Endodermal cell (in vitro differentiated cells): Measurements from ENCODE around the gene RIPPLY1. TPM values are rescaled to one million over a fixed set of nuclear protein-coding genes. Genes with fewer than 3 reads are reported as not detected.

Experiments used
- DNase-seq: peaks from one replicate; pipeline ENCODE4 v3.0.0-alpha.2; 2017
- H3K27ac ChIP-seq: 2 replicates; pipeline ENCODE4 v1.5.1; 2013; ENCODE audit warnings: mild to moderate bottlenecking, low read depth, low read length, moderate library complexity
- H3K27me3 ChIP-seq: 2 replicates; pipeline ENCODE4 v1.6.1; 2013; ENCODE audit warnings: mild to moderate bottlenecking, low read length, moderate library complexity; ENCODE audit not compliant: insufficient read depth, control insufficient read depth, poor library complexity, severe bottlenecking
- H3K36me3 ChIP-seq: 2 replicates; pipeline ENCODE4 v1.7.0; 2013; ENCODE audit warnings: mild to moderate bottlenecking, low read length, moderate library complexity; ENCODE audit not compliant: control insufficient read depth, insufficient read depth
- H3K4me1 ChIP-seq: one replicate; pipeline ENCODE4 v1.7.0; 2013; ENCODE audit warnings: low read length; ENCODE audit not compliant: control insufficient read depth, insufficient read depth
- H3K4me3 ChIP-seq: 2 replicates; pipeline ENCODE4 v1.5.1; 2013; ENCODE audit warnings: mild to moderate bottlenecking, low read length, moderate library complexity
- H3K9ac ChIP-seq: 2 replicates; pipeline ENCODE4 v1.6.1; 2013; ENCODE audit warnings: mild to moderate bottlenecking, low read length, moderate library complexity; ENCODE audit not compliant: poor library complexity, severe bottlenecking; ENCODE audit errors: extremely low read depth
- H3K9me3 ChIP-seq: 2 replicates; pipeline ENCODE4 v1.6.1; 2013; ENCODE audit warnings: mild to moderate bottlenecking, low read length, moderate library complexity; ENCODE audit not compliant: control insufficient read depth
- H3K27ac Mint-ChIP-seq: 2 replicates; pipeline ENCODE4 v1.8.0; 2020; ENCODE audit warnings: mixed read lengths
- H3K27me3 Mint-ChIP-seq: 2 replicates; pipeline ENCODE4 v1.8.0; 2021; ENCODE audit warnings: mild to moderate bottlenecking, mixed read lengths; ENCODE audit not compliant: insufficient read depth
- H3K36me3 Mint-ChIP-seq: 2 replicates; pipeline ENCODE4 v1.8.0; 2020; ENCODE audit warnings: low read depth, mixed read lengths
- H3K4me1 Mint-ChIP-seq: 2 replicates; pipeline ENCODE4 v1.8.0; 2020; ENCODE audit warnings: mixed read lengths
- H3K4me3 Mint-ChIP-seq: 2 replicates; pipeline ENCODE4 v1.8.0; 2020; ENCODE audit warnings: mild to moderate bottlenecking, moderate library complexity, mixed read lengths
- H3K9me3 Mint-ChIP-seq: 2 replicates; pipeline ENCODE4 v1.8.0; 2020; ENCODE audit warnings: mild to moderate bottlenecking, mixed read lengths
- CTCF ChIP-seq: fragments of 200-600 bp; sonication (generic); conservative IDR thresholded peaks from 2 replicates; pipeline ENCODE4 v1.5.0; 2021; ENCODE audit warnings: antibody characterized with exemption, mild to moderate bottlenecking
- WGBS, 2 experiments: methylation state at CpG; one replicate each; pipeline versions ENCODE4 v1.1.5 to v1.1.7; 2013; ENCODE audit warnings: missing lambda C conversion rate in 2 of 2, mixed read lengths in 1 of 2; ENCODE audit not compliant: insufficient coverage in 1 of 2, insufficient read length in 1 of 2; 5-methylcytosine and 5-hydroxymethylcytosine counted together
- total RNA-seq, 2 donors: library from RNA; stranded (reverse); fragmentation: NEBNext Ultra II Directional in 1 of 2; extraction: Animal tissue kit (Norgen Biotek cat#: 25700) in 1 of 2; gene quantifications; 2 replicates in 1 of 2; 3 replicates in 1 of 2; pipeline ENCODE4 v1.2.1, GENCODE V29; 2021

The RIPPLY1 gene
- total RNA-seq, 2 donors from 2014 or later, result not detected

DNA sequence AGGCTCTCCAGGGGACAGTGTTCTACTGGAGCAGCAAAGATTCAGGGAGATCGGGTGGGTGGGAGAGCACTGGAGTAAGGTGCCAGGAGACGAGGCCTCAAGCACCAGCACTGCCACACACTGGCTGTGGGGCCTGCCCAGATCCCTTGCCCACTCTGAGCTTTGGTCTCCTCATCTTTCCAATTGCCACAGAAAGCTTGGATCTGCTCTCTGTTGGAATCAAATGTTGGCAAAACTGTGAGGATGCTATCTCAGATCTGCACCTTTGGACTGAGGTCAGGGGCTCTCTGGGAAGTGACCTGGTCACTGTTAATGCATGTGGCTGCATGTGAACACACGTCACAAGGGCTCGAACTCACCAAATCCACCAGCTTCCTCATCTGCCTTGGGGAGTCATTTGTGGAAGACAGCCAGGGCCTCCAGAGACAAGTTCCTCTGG, 1.3 kb downstream of the RIPPLY1 start:
- Mint-ChIP-seq H3K27me3 (peaks cover 45% of the 10 kb centered on the region), H3K4me3 (no peak overlapping the region), H3K27ac (no peak overlapping the region), H3K36me3 (no peaks in the 10 kb centered on the region), H3K9me3 (peaks cover 62% of the 10 kb centered on the region), H3K4me1 (peaks cover 15% of the 10 kb centered on the region)
- Histone ChIP-seq H3K4me3 (no peak overlapping the region), H3K9ac (no peak overlapping the region), H3K27me3 (peaks cover 7% of the 10 kb centered on the region), H3K4me1 (peaks cover 5% of the 10 kb centered on the region), H3K9me3 (no peaks in the 10 kb centered on the region), H3K27ac (no peak overlapping the region), H3K36me3 (no peaks in the 10 kb centered on the region)
- no peak for TF ChIP-seq CTCF
- 96% methylated on average over 4 of the region's 4 CpGs; no CpG with 5 or more reads in 1 of the 2 experiments for WGBS, 2 experiments
- no peak for DNase-seq

DNA sequence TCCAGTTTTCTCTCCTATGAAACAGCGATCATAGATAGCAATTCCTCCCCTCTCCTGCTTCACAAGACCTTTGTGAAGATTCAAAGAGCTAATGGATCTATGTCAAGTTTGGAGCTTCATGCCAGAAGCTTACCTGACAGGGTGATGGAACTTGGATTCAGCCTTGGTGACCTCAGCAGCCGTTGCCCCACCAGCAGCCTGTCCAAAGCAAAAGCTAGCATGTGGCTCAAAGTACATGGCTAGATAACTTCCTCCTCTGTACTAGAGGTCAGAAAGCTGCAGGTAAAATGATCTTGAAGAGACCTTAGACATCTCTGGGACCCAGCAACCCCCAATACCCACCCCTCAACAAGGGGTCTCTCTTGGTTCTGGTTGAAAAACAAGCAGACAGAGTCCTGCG, 1.8 kb downstream of the RIPPLY1 start:
- H3K9ac ChIP-seq, result no peak overlapping the region
- H3K36me3 ChIP-seq, result no peaks in the 10 kb centered on the region
- no peak for DNase-seq
- Mint-ChIP-seq H3K4me1 (peaks cover 15% of the 10 kb centered on the region), H3K36me3 (no peaks in the 10 kb centered on the region), H3K9me3 (peaks cover 62% of the 10 kb centered on the region), H3K27me3 (peaks cover 44% of the 10 kb centered on the region), H3K4me3 (no peak overlapping the region), H3K27ac (no peak overlapping the region)
- no peak overlapping the region for H3K4me3 ChIP-seq
- no peaks in the 10 kb centered on the region for H3K9me3 ChIP-seq
- peaks cover 5% of the 10 kb centered on the region for H3K4me1 ChIP-seq
- no peak overlapping the region for H3K27ac ChIP-seq
- no peak for TF ChIP-seq CTCF
- H3K27me3 ChIP-seq, result peaks cover 7% of the 10 kb centered on the region
- 82% methylated on average over 3 of the region's 3 CpGs; no CpG with 5 or more reads in 1 of the 2 experiments for WGBS, 2 experiments

DNA sequence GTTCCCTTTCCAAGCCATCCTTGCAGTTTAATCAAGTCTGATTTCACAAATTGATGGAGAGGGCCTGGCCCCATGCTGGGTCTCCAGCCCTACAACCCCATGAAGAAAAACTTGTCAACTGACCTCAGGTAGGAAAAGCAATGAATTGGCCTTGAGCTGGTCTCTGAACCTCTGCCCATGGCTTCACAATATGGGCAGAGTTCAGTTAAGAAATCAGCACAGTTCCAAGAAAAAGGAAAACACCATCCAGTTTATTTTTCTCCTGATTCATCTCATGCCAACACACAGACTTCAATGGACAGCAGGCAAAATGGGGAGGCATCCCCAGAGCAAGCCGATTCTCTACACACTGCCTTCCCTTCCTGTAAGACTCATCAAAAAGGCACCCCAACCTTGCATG, 3.3 kb downstream of the RIPPLY1 start:
- TF ChIP-seq CTCF, result no peak
- DNase-seq, result no peak
- Histone ChIP-seq H3K27ac (no peak overlapping the region), H3K9me3 (no peaks in the 10 kb centered on the region), H3K9ac (no peak overlapping the region), H3K27me3 (peaks cover 7% of the 10 kb centered on the region), H3K4me1 (peaks cover 5% of the 10 kb centered on the region), H3K36me3 (no peaks in the 10 kb centered on the region), H3K4me3 (no peak overlapping the region)
- Mint-ChIP-seq H3K27ac (no peak overlapping the region), H3K36me3 (no peaks in the 10 kb centered on the region), H3K4me1 (peaks cover 15% of the 10 kb centered on the region), H3K9me3 (peaks cover 63% of the 10 kb centered on the region), H3K4me3 (no peak overlapping the region), H3K27me3 (peaks cover 32% of the 10 kb centered on the region)
- 100% methylated on average over 1 of the region's 1 CpG; no CpG with 5 or more reads in 1 of the 2 experiments for WGBS, 2 experiments
